ENCODE measurements around the gene ADK. TPM values are rescaled to one million over a fixed set of nuclear protein-coding genes. Genes with fewer than 3 reads are reported as not detected.

ADK gene
- total RNA-seq, 4 donors from 2014 or later = 15.9 to 28.8 (median 23.3) TPM

DNA sequence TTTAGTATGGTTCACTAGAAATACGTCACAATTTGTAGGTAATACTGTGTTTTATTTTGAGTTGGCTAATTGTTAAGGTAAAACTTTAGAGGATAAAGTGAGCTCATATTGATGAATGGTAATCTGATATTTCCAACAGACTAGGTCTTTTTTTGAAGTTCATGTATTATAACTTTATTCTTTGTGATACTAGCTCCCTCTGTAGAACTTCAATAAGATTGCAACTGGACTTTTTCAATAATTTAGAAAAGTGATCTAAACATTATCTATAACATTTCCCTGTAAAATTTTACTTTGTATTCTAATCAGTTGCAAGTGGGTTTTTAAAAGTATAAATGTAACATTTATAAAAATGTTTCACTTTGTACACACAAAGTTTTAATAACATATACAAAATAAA is 83.5 kb downstream of the ADK start:
- ATAC-seq (no peak), DNase-seq (no peak)
- in situ Hi-C loops (cut with MboI; ENCODE audit: low sequenced_read_pairs in 4 of 4) (no loop called here), intact Hi-C loops (cut with DNase I; ENCODE audit: low total_unique reads) (no loop called here)
- no peaks in the 10 kb centered on the region for H3K36me3 ChIP-seq
- no peaks in the 10 kb centered on the region for H3K27me3 ChIP-seq
- H3K4me1 ChIP-seq = no peaks in the 10 kb centered on the region
- H3K9me3 ChIP-seq = no peaks in the 10 kb centered on the region
- TF ChIP-seq POLR2A (IDR thresholded peaks at IDR 0.05) = no peak
- TF ChIP-seq, protein P1, sequence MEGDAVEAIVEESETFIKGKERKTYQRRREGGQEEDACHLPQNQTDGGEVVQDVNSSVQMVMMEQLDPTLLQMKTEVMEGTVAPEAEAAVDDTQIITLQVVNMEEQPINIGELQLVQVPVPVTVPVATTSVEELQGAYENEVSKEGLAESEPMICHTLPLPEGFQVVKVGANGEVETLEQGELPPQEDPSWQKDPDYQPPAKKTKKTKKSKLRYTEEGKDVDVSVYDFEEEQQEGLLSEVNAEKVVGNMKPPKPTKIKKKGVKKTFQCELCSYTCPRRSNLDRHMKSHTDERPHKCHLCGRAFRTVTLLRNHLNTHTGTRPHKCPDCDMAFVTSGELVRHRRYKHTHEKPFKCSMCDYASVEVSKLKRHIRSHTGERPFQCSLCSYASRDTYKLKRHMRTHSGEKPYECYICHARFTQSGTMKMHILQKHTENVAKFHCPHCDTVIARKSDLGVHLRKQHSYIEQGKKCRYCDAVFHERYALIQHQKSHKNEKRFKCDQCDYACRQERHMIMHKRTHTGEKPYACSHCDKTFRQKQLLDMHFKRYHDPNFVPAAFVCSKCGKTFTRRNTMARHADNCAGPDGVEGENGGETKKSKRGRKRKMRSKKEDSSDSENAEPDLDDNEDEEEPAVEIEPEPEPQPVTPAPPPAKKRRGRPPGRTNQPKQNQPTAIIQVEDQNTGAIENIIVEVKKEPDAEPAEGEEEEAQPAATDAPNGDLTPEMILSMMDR (IDR thresholded peaks at IDR 0.05 in 4 of 5, conservative IDR thresholded peaks at IDR 0.05 in 1 of 5) = peak in 3 of 5 experiments; percentile 8 to 37 (median 10)
- H3K4me3 ChIP-seq = no peak overlapping the region
- no peak overlapping the region for H3K27ac ChIP-seq

DNA sequence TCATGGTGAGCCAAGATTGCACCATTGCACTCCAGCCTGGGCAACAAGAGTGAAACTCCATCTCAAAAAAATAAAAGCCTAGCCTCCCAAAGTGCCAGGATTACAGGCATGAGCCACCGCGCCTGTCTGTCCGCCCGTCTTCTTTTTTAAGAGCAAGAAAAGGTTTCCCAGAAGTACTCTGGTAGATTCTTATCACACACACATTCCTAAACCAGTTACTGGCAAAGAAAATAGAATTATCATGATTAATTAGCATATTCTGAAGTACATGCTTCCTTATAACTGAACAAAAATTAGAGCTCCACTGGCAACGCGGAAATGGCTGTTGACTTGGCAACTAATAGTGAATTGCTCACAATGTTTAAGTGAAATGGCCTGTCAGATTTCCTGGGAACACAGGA is 87.0 kb downstream of the ADK start:
- no peaks in the 10 kb centered on the region for H3K36me3 ChIP-seq
- DNase-seq (no peak), ATAC-seq (no peak)
- no peak overlapping the region for H3K27ac ChIP-seq
- no peak overlapping the region for H3K4me3 ChIP-seq
- TF ChIP-seq, protein P1 (IDR thresholded peaks at IDR 0.05 in 4 of 5, conservative IDR thresholded peaks at IDR 0.05 in 1 of 5) = no peak
- no peak for TF ChIP-seq POLR2A (IDR thresholded peaks at IDR 0.05)
- H3K4me1 ChIP-seq = no peaks in the 10 kb centered on the region
- H3K9me3 ChIP-seq = no peaks in the 10 kb centered on the region
- intact Hi-C loops (cut with DNase I; ENCODE audit: low total_unique reads) = no loop called here
- in situ Hi-C loops (cut with MboI; ENCODE audit: low sequenced_read_pairs in 4 of 4) = no loop called here
- H3K27me3 ChIP-seq = no peaks in the 10 kb centered on the region

DNA sequence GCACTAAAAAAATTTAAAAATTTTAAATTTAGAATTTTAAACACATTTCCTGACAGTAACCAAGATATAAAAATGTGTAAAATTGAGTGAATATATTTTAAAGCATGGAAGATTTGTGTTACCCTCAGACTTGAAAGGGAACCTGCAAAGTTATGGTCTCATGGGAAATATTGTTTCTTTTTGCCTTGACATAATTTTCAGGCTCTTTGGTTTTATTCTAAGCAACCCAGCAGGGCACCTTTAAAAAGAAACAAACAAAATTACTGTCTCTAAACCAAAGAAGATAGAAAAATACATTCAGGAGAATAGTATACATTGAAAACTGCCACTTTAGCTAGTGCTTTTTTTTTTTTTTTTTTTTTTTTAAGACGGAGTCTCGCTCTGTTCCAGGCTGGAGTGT is 87.5 kb downstream of the ADK start:
- in situ Hi-C loops (cut with MboI; ENCODE audit: low sequenced_read_pairs in 4 of 4) = no loop called here
- intact Hi-C loops (cut with DNase I; ENCODE audit: low total_unique reads) = no loop called here
- Histone ChIP-seq H3K9me3 (no peaks in the 10 kb centered on the region), H3K36me3 (no peaks in the 10 kb centered on the region), H3K27ac (no peak overlapping the region), H3K27me3 (no peaks in the 10 kb centered on the region), H3K4me3 (no peak overlapping the region), H3K4me1 (no peaks in the 10 kb centered on the region)
- TF ChIP-seq, protein P1 (IDR thresholded peaks at IDR 0.05 in 4 of 5, conservative IDR thresholded peaks at IDR 0.05 in 1 of 5) = no peak
- no peak for TF ChIP-seq POLR2A (IDR thresholded peaks at IDR 0.05)
- DNase-seq (no peak), ATAC-seq (no peak)

DNA sequence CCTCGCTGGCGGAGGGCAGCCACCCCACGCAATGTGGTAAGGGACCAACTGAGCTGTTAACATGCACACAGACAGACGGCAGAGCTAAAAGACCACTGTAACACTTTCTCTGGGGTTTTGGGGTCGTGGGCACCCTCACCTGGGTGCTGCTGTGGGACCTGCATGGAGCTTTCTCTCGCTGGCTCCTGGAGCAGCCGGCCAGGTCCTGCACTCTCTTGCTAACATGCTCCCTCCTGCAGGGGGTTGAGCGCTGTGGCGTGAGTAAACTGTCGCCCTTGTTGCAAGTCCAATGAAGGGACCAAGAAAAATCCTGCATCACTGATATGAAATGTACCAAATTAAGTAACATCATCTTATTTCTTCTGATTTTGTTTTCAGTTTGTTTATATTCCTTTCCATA is 92.0 kb downstream of the ADK start:
- in situ Hi-C loops (cut with MboI; ENCODE audit: low sequenced_read_pairs in 4 of 4) (no loop called here), intact Hi-C loops (cut with DNase I; ENCODE audit: low total_unique reads) (no loop called here)
- H3K4me3 ChIP-seq = no peak overlapping the region
- H3K27me3 ChIP-seq = no peaks in the 10 kb centered on the region
- ATAC-seq (no peak), DNase-seq (no peak)
- no peaks in the 10 kb centered on the region for H3K4me1 ChIP-seq
- H3K9me3 ChIP-seq = no peaks in the 10 kb centered on the region
- H3K27ac ChIP-seq = no peak overlapping the region
- TF ChIP-seq POLR2A (IDR thresholded peaks at IDR 0.05) = no peak
- TF ChIP-seq, protein P1 (IDR thresholded peaks at IDR 0.05 in 4 of 5, conservative IDR thresholded peaks at IDR 0.05 in 1 of 5) = no peak
- H3K36me3 ChIP-seq = no peaks in the 10 kb centered on the region

DNA sequence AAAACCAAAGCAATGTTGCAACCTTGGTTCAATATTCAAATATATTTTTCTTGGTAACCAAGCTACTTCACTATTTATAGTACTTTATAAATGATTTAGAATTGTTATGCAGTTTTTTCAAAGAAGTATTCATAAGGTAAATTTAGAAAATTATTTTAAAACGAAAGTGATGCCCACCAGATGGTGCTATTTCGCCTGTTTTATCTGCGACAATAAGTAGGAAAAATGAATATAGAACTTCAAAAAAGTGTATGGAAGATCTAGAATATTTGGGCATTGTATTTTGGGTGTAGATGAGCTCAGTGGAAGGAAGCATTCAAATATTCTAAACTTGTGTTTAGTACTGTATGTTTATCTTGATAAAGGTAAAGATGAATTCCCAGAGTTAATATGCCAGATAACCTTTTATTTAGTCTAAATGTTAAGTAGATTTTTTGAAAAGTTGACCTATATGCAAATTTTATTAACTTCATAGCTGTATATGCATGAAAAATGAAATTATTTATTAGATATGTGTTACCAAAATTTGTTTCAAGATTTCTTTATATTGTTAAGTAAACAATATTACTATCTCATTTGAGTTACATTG is 93.2 kb downstream of the ADK start:
- Histone ChIP-seq H3K4me1 (no peaks in the 10 kb centered on the region), H3K27ac (no peak overlapping the region), H3K36me3 (no peaks in the 10 kb centered on the region), H3K4me3 (no peak overlapping the region), H3K27me3 (no peaks in the 10 kb centered on the region), H3K9me3 (no peaks in the 10 kb centered on the region)
- no peak for ATAC-seq
- intact Hi-C loops (cut with DNase I; ENCODE audit: low total_unique reads) (loop anchor here (1.0 kb wide), 1 partner anchor 992 kb away; no protein-coding TSS in a partner anchor), in situ Hi-C loops (cut with MboI; ENCODE audit: low sequenced_read_pairs in 4 of 4) (no loop called here)
- TF ChIP-seq, protein P1 (IDR thresholded peaks at IDR 0.05 in 4 of 5, conservative IDR thresholded peaks at IDR 0.05 in 1 of 5) = peak; percentile 31 to 54 (median 45)
- TF ChIP-seq POLR2A (IDR thresholded peaks at IDR 0.05) = no peak
- DNase-seq = no peak
